ENCODE data around the gene PEX7. TPM values are rescaled to one million over a fixed set of nuclear protein-coding genes. Genes with fewer than 3 reads are reported as not detected.

PEX7 gene
- total RNA-seq, 1 experiment from 2014 or later: 8.1 TPM

- TF ChIP-seq CBX3 (IDR thresholded peaks at IDR 0.05; ENCODE audit: low read depth) (no peak), ZNF274 (IDR thresholded peaks at IDR 0.05; ENCODE audit: low read depth, low read length) (no peak), EGR1 (IDR thresholded peaks at IDR 0.05; ENCODE audit: low read depth) (no peak)
- no peaks in the 10 kb centered on the region for H4K20me1 ChIP-seq (ENCODE audit: insufficient read depth)
- ChIA-PET CTCF (interaction anchor here (0.7 kb wide), 1 partner anchor 288 kb away, joined by 3 read pairs; no protein-coding TSS in a partner anchor), POLR2A (no interaction called here), RAD21 (ENCODE audit: low non-redundant PET in 1 of 2, low total read pairs in 2 of 2, uncharacterized antibody in 2 of 2, unreplicated experiment in 2 of 2) (no interaction called here)
- H2AFZ ChIP-seq (ENCODE audit: low read depth, low read length, poor library complexity, severe bottlenecking): no peak overlapping the region
- no peaks in the 10 kb centered on the region for H3K27me3 ChIP-seq (ENCODE audit: insufficient read depth, low read length)
- no peak overlapping the region for H3K9ac ChIP-seq (ENCODE audit: low read length)
- H3K4me3 ChIP-seq (replicated peaks in 1 of 2; ENCODE audit: low read depth in 1 of 2, low read length in 2 of 2): no peak overlapping the region
- H3K9me2 ChIP-seq (ENCODE audit: insufficient read depth): no peaks in the 10 kb centered on the region
- no peaks in the 10 kb centered on the region for H3K79me2 ChIP-seq (ENCODE audit: insufficient read depth, low read length)
- no peaks in the 10 kb centered on the region for H3K36me3 ChIP-seq (ENCODE audit: control insufficient read depth in 1 of 2, insufficient read depth in 2 of 2, low read length in 2 of 2)
- H3K27ac ChIP-seq (ENCODE audit: low read depth, low read length): no peak overlapping the region
- no TSS peak for BruUV-seq (replicated peaks)
- no peaks in the 10 kb centered on the region for H3K4me1 ChIP-seq (ENCODE audit: control insufficient read depth in 1 of 2, insufficient read depth in 2 of 2, low read length in 2 of 2)
- H3K9me3 ChIP-seq (ENCODE audit: control insufficient read depth in 1 of 2, insufficient read depth in 1 of 2, low read depth in 1 of 2, low read length in 2 of 2): no peaks in the 10 kb centered on the region
- H3K4me2 ChIP-seq (ENCODE audit: low read length): no peak overlapping the region
- ATAC-seq: no peak
- no peak for DNase-seq (ENCODE audit: low read depth, low spot score)
- intact Hi-C loops (cut with micrococcal nuclease): no loop called here
These were observed 110.2 kb downstream of the PEX7 start for GRCh38 chr6:136932599-136932998.

GRCh38 chr6:136945072-136945471 is 122.7 kb downstream of the PEX7 start:
- Histone ChIP-seq H3K9me3 (ENCODE audit: control insufficient read depth in 1 of 2, insufficient read depth in 1 of 2, low read depth in 1 of 2, low read length in 2 of 2) (no peaks in the 10 kb centered on the region), H3K36me3 (ENCODE audit: control insufficient read depth in 1 of 2, insufficient read depth in 2 of 2, low read length in 2 of 2) (no peaks in the 10 kb centered on the region), H3K4me1 (ENCODE audit: control insufficient read depth in 1 of 2, insufficient read depth in 2 of 2, low read length in 2 of 2) (no peaks in the 10 kb centered on the region), H3K4me3 (replicated peaks in 1 of 2; ENCODE audit: low read depth in 1 of 2, low read length in 2 of 2) (no peak overlapping the region), H4K20me1 (ENCODE audit: insufficient read depth) (no peaks in the 10 kb centered on the region), H3K79me2 (ENCODE audit: insufficient read depth, low read length) (no peaks in the 10 kb centered on the region), H3K4me2 (ENCODE audit: low read length) (no peak overlapping the region), H2AFZ (ENCODE audit: low read depth, low read length, poor library complexity, severe bottlenecking) (no peak overlapping the region), H3K27ac (ENCODE audit: low read depth, low read length) (no peak overlapping the region), H3K27me3 (ENCODE audit: insufficient read depth, low read length) (no peaks in the 10 kb centered on the region), H3K9me2 (ENCODE audit: insufficient read depth) (no peaks in the 10 kb centered on the region), H3K9ac (ENCODE audit: low read length) (no peak overlapping the region)
- ChIA-PET POLR2A (no interaction called here), RAD21 (ENCODE audit: low non-redundant PET in 1 of 2, low total read pairs in 2 of 2, uncharacterized antibody in 2 of 2, unreplicated experiment in 2 of 2) (no interaction called here), CTCF (no interaction called here)
- no peak for TF ChIP-seq CBX3 (IDR thresholded peaks at IDR 0.05; ENCODE audit: low read depth)
- no peak for TF ChIP-seq POLR2AphosphoS5 (IDR thresholded peaks at IDR 0.05; ENCODE audit: low read depth, low read length)
- TF ChIP-seq, protein P1, sequence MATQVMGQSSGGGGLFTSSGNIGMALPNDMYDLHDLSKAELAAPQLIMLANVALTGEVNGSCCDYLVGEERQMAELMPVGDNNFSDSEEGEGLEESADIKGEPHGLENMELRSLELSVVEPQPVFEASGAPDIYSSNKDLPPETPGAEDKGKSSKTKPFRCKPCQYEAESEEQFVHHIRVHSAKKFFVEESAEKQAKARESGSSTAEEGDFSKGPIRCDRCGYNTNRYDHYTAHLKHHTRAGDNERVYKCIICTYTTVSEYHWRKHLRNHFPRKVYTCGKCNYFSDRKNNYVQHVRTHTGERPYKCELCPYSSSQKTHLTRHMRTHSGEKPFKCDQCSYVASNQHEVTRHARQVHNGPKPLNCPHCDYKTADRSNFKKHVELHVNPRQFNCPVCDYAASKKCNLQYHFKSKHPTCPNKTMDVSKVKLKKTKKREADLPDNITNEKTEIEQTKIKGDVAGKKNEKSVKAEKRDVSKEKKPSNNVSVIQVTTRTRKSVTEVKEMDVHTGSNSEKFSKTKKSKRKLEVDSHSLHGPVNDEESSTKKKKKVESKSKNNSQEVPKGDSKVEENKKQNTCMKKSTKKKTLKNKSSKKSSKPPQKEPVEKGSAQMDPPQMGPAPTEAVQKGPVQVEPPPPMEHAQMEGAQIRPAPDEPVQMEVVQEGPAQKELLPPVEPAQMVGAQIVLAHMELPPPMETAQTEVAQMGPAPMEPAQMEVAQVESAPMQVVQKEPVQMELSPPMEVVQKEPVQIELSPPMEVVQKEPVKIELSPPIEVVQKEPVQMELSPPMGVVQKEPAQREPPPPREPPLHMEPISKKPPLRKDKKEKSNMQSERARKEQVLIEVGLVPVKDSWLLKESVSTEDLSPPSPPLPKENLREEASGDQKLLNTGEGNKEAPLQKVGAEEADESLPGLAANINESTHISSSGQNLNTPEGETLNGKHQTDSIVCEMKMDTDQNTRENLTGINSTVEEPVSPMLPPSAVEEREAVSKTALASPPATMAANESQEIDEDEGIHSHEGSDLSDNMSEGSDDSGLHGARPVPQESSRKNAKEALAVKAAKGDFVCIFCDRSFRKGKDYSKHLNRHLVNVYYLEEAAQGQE (IDR thresholded peaks at IDR 0.05; ENCODE audit: low read depth): no peak
- no peak for TF ChIP-seq JUND (IDR thresholded peaks at IDR 0.05)
- no peak for TF ChIP-seq POLR2A (IDR thresholded peaks at IDR 0.05; ENCODE audit: borderline replicate concordance, extremely low read depth, insufficient read depth, insufficient read length)
- TF ChIP-seq, protein P2, sequence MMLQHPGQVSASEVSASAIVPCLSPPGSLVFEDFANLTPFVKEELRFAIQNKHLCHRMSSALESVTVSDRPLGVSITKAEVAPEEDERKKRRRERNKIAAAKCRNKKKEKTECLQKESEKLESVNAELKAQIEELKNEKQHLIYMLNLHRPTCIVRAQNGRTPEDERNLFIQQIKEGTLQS (IDR thresholded peaks at IDR 0.05): no peak
- DNase-seq (ENCODE audit: low read depth, low spot score): no peak
- intact Hi-C loops (cut with micrococcal nuclease): no loop called here
- no TSS peak for BruUV-seq (replicated peaks)
- ATAC-seq: no peak

Measured in HCT116 (cell line).